ENCODE data around the gene GLIS2. TPM values are rescaled to one million over a fixed set of nuclear protein-coding genes. Genes with fewer than 3 reads are reported as not detected.

Gene GLIS2
- total RNA-seq, 1 experiment from 2014 or later, result 18.2 TPM

DNA sequence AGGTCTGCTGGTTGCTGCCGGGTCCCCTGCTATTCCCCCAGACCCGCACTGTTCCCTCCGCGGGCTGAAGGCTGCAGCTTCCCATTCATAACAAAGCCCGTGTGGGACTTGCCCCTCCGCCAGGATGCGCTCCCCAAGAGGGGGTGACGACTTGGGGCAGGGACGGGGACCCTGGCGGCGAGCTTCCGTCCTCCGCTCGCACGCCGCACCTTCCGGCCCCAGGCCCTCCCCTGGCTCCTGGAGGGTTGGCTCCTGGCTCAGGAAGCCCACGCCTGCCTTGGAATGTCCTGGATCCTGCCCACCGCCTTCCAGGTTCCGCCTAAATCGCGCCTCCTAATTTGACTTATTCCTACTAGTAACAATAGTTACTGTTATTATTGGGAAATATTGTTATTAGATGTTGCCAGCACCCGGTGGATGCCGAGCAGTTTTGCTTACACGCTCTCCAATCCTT lies 42.0 kb upstream of the GLIS2 start (continued):
- TF ChIP-seq, protein P1, sequence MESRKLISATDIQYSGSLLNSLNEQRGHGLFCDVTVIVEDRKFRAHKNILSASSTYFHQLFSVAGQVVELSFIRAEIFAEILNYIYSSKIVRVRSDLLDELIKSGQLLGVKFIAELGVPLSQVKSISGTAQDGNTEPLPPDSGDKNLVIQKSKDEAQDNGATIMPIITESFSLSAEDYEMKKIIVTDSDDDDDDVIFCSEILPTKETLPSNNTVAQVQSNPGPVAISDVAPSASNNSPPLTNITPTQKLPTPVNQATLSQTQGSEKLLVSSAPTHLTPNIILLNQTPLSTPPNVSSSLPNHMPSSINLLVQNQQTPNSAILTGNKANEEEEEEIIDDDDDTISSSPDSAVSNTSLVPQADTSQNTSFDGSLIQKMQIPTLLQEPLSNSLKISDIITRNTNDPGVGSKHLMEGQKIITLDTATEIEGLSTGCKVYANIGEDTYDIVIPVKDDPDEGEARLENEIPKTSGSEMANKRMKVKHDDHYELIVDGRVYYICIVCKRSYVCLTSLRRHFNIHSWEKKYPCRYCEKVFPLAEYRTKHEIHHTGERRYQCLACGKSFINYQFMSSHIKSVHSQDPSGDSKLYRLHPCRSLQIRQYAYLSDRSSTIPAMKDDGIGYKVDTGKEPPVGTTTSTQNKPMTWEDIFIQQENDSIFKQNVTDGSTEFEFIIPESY (IDR thresholded peaks at IDR 0.05; ENCODE audit: extremely low read depth, insufficient replicate concordance, low read length), result no peak
- TF ChIP-seq, protein P2, sequence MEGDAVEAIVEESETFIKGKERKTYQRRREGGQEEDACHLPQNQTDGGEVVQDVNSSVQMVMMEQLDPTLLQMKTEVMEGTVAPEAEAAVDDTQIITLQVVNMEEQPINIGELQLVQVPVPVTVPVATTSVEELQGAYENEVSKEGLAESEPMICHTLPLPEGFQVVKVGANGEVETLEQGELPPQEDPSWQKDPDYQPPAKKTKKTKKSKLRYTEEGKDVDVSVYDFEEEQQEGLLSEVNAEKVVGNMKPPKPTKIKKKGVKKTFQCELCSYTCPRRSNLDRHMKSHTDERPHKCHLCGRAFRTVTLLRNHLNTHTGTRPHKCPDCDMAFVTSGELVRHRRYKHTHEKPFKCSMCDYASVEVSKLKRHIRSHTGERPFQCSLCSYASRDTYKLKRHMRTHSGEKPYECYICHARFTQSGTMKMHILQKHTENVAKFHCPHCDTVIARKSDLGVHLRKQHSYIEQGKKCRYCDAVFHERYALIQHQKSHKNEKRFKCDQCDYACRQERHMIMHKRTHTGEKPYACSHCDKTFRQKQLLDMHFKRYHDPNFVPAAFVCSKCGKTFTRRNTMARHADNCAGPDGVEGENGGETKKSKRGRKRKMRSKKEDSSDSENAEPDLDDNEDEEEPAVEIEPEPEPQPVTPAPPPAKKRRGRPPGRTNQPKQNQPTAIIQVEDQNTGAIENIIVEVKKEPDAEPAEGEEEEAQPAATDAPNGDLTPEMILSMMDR (IDR thresholded peaks at IDR 0.05 in 2 of 3, conservative IDR thresholded peaks at IDR 0.05 in 1 of 3; ENCODE audit: borderline replicate concordance in 1 of 3, insufficient read depth in 1 of 3, low read depth in 2 of 3, low read length in 2 of 3), result peak in 2 of 3 experiments; percentile 34 to 43; a peak in 4 of 6 replicates
- TF ChIP-seq EZH2 (IDR thresholded peaks at IDR 0.05) (no peak), SP1 (IDR thresholded peaks at IDR 0.05; ENCODE audit: low read depth) (no peak), ZFX (IDR thresholded peaks at IDR 0.05) (no peak), TCF7L2 (IDR thresholded peaks at IDR 0.05; ENCODE audit: borderline replicate concordance, extremely low read depth, insufficient read depth, insufficient read length) (no peak), FOSL1 (IDR thresholded peaks at IDR 0.05; ENCODE audit: low read depth) (no peak)
- TF ChIP-seq, protein P3, sequence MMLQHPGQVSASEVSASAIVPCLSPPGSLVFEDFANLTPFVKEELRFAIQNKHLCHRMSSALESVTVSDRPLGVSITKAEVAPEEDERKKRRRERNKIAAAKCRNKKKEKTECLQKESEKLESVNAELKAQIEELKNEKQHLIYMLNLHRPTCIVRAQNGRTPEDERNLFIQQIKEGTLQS (IDR thresholded peaks at IDR 0.05), result no peak

DNA sequence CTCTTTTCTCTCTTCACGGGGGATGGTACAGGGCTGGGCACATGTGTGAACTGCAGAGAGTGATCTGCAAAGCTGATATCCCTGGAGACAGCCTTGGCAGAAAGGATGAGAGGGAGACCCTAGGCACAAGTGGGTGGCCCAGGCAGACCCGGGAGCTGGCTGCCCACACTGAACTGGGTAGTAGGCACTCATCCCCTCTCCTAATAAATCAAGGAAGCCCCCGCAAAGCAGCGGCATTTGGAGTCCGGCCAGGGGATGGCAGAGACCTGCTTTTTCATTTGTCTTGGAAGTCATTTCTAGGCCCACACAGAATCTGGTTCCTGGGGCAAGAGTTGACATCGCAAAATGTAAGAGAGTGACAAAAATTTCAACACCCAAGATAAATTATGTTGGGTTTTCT lies 40.0 kb upstream of the GLIS2 start:
- Histone ChIP-seq H3K9me3 (ENCODE audit: control insufficient read depth in 1 of 2, insufficient read depth in 1 of 2, low read depth in 1 of 2, low read length in 2 of 2) (peaks cover 0 to 3% of the 10 kb centered on the region in 2 experiments; a peak in 1 of 4 replicates), H3K9me2 (ENCODE audit: insufficient read depth) (no peaks in the 10 kb centered on the region), H4K20me1 (ENCODE audit: insufficient read depth) (no peaks in the 10 kb centered on the region), H3K4me3 (replicated peaks in 1 of 2; ENCODE audit: low read depth in 1 of 2, low read length in 2 of 2) (no peak overlapping the region), H3K9ac (ENCODE audit: low read length) (no peak overlapping the region), H2AFZ (ENCODE audit: low read depth, low read length, poor library complexity, severe bottlenecking) (no peak overlapping the region), H3K36me3 (ENCODE audit: control insufficient read depth in 1 of 2, insufficient read depth in 2 of 2, low read length in 2 of 2) (no peaks in the 10 kb centered on the region), H3K27ac (ENCODE audit: low read depth, low read length) (no peak overlapping the region), H3K27me3 (ENCODE audit: insufficient read depth, low read length) (no peaks in the 10 kb centered on the region), H3K4me2 (ENCODE audit: low read length) (no peak overlapping the region), H3K79me2 (ENCODE audit: insufficient read depth, low read length) (peaks cover 14% of the 10 kb centered on the region), H3K4me1 (ENCODE audit: control insufficient read depth in 1 of 2, insufficient read depth in 2 of 2, low read length in 2 of 2) (peaks cover 2 to 26% of the 10 kb centered on the region in 2 experiments; a peak in 3 of 4 replicates)
- BruUV-seq (replicated peaks), result no TSS peak
- intact Hi-C loops (cut with micrococcal nuclease), result no loop called here
- no peak for DNase-seq (ENCODE audit: low read depth, low spot score)
- ChIA-PET POLR2A (interaction anchor here (1.8 kb wide), 1 partner anchor 24 kb away, joined by 5 read pairs; no protein-coding TSS in a partner anchor), CTCF (interaction anchor here (3.8 to 6.8 kb wide), 2 partner anchors 14 to 34 kb away, joined by 21 to 37 read pairs; no protein-coding TSS in a partner anchor), RAD21 (ENCODE audit: low non-redundant PET in 1 of 2, low total read pairs in 2 of 2, uncharacterized antibody in 2 of 2, unreplicated experiment in 2 of 2) (no interaction called here)
- ATAC-seq, result no peak
- TF ChIP-seq SRF (IDR thresholded peaks at IDR 0.05; ENCODE audit: low read depth) (no peak), EZH2 (IDR thresholded peaks at IDR 0.05) (no peak), POLR2A (IDR thresholded peaks at IDR 0.05; ENCODE audit: borderline replicate concordance, extremely low read depth, insufficient read depth, insufficient read length) (no peak), ZFX (IDR thresholded peaks at IDR 0.05) (no peak), CBX3 (IDR thresholded peaks at IDR 0.05; ENCODE audit: low read depth) (no peak)
- TF ChIP-seq, protein P1 (IDR thresholded peaks at IDR 0.05; ENCODE audit: extremely low read depth, insufficient replicate concordance, low read length), result no peak
- TF ChIP-seq, protein P4, sequence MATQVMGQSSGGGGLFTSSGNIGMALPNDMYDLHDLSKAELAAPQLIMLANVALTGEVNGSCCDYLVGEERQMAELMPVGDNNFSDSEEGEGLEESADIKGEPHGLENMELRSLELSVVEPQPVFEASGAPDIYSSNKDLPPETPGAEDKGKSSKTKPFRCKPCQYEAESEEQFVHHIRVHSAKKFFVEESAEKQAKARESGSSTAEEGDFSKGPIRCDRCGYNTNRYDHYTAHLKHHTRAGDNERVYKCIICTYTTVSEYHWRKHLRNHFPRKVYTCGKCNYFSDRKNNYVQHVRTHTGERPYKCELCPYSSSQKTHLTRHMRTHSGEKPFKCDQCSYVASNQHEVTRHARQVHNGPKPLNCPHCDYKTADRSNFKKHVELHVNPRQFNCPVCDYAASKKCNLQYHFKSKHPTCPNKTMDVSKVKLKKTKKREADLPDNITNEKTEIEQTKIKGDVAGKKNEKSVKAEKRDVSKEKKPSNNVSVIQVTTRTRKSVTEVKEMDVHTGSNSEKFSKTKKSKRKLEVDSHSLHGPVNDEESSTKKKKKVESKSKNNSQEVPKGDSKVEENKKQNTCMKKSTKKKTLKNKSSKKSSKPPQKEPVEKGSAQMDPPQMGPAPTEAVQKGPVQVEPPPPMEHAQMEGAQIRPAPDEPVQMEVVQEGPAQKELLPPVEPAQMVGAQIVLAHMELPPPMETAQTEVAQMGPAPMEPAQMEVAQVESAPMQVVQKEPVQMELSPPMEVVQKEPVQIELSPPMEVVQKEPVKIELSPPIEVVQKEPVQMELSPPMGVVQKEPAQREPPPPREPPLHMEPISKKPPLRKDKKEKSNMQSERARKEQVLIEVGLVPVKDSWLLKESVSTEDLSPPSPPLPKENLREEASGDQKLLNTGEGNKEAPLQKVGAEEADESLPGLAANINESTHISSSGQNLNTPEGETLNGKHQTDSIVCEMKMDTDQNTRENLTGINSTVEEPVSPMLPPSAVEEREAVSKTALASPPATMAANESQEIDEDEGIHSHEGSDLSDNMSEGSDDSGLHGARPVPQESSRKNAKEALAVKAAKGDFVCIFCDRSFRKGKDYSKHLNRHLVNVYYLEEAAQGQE (IDR thresholded peaks at IDR 0.05; ENCODE audit: low read depth), result no peak
